Measurements from ENCODE around the gene CYP8B1. TPM values are rescaled to one million over a fixed set of nuclear protein-coding genes. Genes with fewer than 3 reads are reported as not detected.
"Not testable (repeated sequence)": the region's sequence is repeated elsewhere in the genome, so short reads cannot be mapped to it uniquely, and the experiment has no call there.

Gene CYP8B1
- total and polyA plus RNA-seq, 2 of the 8 experiments (the other 6 are each of a cell fraction or from before 2014, with no cell fraction given), result not detected

GRCh38 chr3:42883251-42883930 lies 7.7 kb upstream of the CYP8B1 start:
- H3K18ac ChIP-seq (ENCODE audit: extremely low read depth, low read length); H3K23ac ChIP-seq (ENCODE audit: insufficient read length); H2BK12ac ChIP-seq (ENCODE audit: low read depth, low read length); H3K23me2 ChIP-seq (ENCODE audit: low read depth, low read length); DNase-seq (ENCODE audit: low read depth in 1 of 2, low spot score in 2 of 2); H3K4me2 ChIP-seq (ENCODE audit: insufficient read depth in 1 of 2, low read depth in 2 of 2, low read length in 2 of 2); H4K8ac ChIP-seq (ENCODE audit: extremely low read depth, insufficient read depth, low read length); FAIRE-seq; H3K4ac ChIP-seq (replicated peaks; ENCODE audit: insufficient read length, low read depth, low read length); H4K20me1 ChIP-seq (replicated peaks in 1 of 2; ENCODE audit: control insufficient read depth in 1 of 2, insufficient read depth in 2 of 2, low read length in 2 of 2); H2BK120ac ChIP-seq (replicated peaks; ENCODE audit: low read depth, low read length); H2BK15ac ChIP-seq (ENCODE audit: low read length); POLR2A ChIA-PET (ENCODE audit: partially characterized antibody); H3K27me3 ChIP-seq (replicated peaks in 1 of 4; ENCODE audit: control insufficient read depth in 3 of 4, extremely low read depth in 1 of 4, insufficient read depth in 3 of 4, low read length in 3 of 4); H2AFZ ChIP-seq (ENCODE audit: low read length); H3K14ac ChIP-seq (ENCODE audit: insufficient read length); H3K56ac ChIP-seq (replicated peaks; ENCODE audit: insufficient read length, low read depth, low read length); H3K79me1 ChIP-seq (ENCODE audit: low read depth, low read length); H2BK5ac ChIP-seq (ENCODE audit: low read depth, low read length); H4K5ac ChIP-seq (ENCODE audit: insufficient read length, low read depth, low read length); H2AK5ac ChIP-seq (ENCODE audit: low read depth, low read length); H2BK20ac ChIP-seq (ENCODE audit: low read length); H3K36me3 ChIP-seq (ENCODE audit: control insufficient read depth in 2 of 4, insufficient read depth in 4 of 4, low read length in 3 of 4); H3K27ac ChIP-seq (ENCODE audit: low read depth, low read length); H3K9me3 ChIP-seq (ENCODE audit: insufficient read depth in 2 of 2, low read depth in 1 of 2, low read length in 1 of 2); H4K91ac ChIP-seq (replicated peaks; ENCODE audit: insufficient read length, low read length); H3K79me2 ChIP-seq (ENCODE audit: control insufficient read depth in 1 of 2, insufficient read depth in 2 of 2, low read length in 2 of 2); H3K4me3 ChIP-seq (ENCODE audit: extremely low read depth in 1 of 4, insufficient read depth in 2 of 4, low read depth in 3 of 4, low read length in 4 of 4); H3K9ac ChIP-seq (replicated peaks in 1 of 4; ENCODE audit: extremely low read depth in 1 of 4, low read depth in 3 of 4, low read length in 3 of 4): not testable (repeated sequence)
- whole genome bisulfite sequencing, 2 experiments (ENCODE audit: extremely low coverage in 1 of 2, insufficient coverage in 1 of 2, insufficient read length in 1 of 2, insufficient replicate concordance in 2 of 2, low coverage in 1 of 2, low lambda C conversion rate in 2 of 2, missing lambda C conversion rate in 1 of 2), result 81% methylated on average over 6 of the region's 6 CpGs; no CpG with 5 or more reads in 1 of the 2 experiments
- CTCF ChIA-PET (ENCODE audit: partially characterized antibody), result interaction anchor here (0.9 to 3.1 kb wide), 4 partner anchors 16 to 131 kb away, joined by 3 to 19 read pairs (median 4); no protein-coding TSS in a partner anchor
- peaks cover 3 to 12% (median 7%) of the 10 kb centered on the region in 4 experiments; a peak in 4 of 7 replicates for H3K4me1 ChIP-seq (replicated peaks in 1 of 4; ENCODE audit: control insufficient read depth in 3 of 4, insufficient read depth in 4 of 4, low read length in 3 of 4)

Data from H1 (cell line).